Cardiac muscle cell (in vitro differentiated cells and primary cell): Measurements from ENCODE around the gene ZDHHC5. TPM values are rescaled to one million over a fixed set of nuclear protein-coding genes. Genes with fewer than 3 reads are reported as not detected.

ENCODE experiments used
- DNase-seq, 2 donors: peaks; one replicate each; pipeline versions ENCODE4 v3.0.0 to v3.0.0-alpha.2; 2010 to 2017; ENCODE audit warnings: low read depth in 1 of 2, low spot score in 1 of 2
- H3K27ac ChIP-seq: fragments of 200-600 bp; sonication (generic); 2 replicates; pipeline ENCODE4 v1.5.1; 2016
- H3K27me3 ChIP-seq: fragments of 200-600 bp; sonication (generic); 2 replicates; pipeline ENCODE4 v1.6.0; 2016; ENCODE audit warnings: control low read depth
- H3K36me3 ChIP-seq: fragments of 200-600 bp; sonication (generic); 2 replicates; pipeline ENCODE4 v1.5.1; 2016; ENCODE audit warnings: control low read depth
- H3K4me1 ChIP-seq: fragments of 200-600 bp; sonication (generic); 2 replicates; pipeline ENCODE4 v1.8.1; 2017; ENCODE audit warnings: low read depth, mild to moderate bottlenecking, mixed run types
- H3K4me3 ChIP-seq: fragments of 200-600 bp; sonication (generic); 2 replicates; pipeline ENCODE4 v1.5.1; 2016; ENCODE audit warnings: mild to moderate bottlenecking
- H3K9me3 ChIP-seq: fragments of 200-600 bp; sonication (generic); 2 replicates; pipeline ENCODE4 v1.5.1; 2017; ENCODE audit warnings: low read depth, mild to moderate bottlenecking, control low read depth
- CTCF ChIP-seq: IDR thresholded peaks from 2 replicates; pipeline ENCODE4 v1.5.1; 2012; ENCODE audit warnings: low read depth, mild to moderate bottlenecking, low read length
- polyA plus RNA-seq: library from polyadenylated mRNA; unstranded; fragments of >200 nt; fragmentation: Nextera tagmentation; extraction: Ambion mirVana; gene quantifications from 2 replicates; pipeline ENCODE4 v1.2.1, GENCODE V29; 2016
- total RNA-seq: library from RNA; depleted of rRNA; stranded (reverse); fragments of >200 nt; gene quantifications from 2 replicates; pipeline ENCODE4 v1.2.3, GENCODE V29; 2016

ZDHHC5 gene
- total and polyA plus RNA-seq, 2 experiments from 2014 or later, result 24.9 to 30.9 TPM

GRCh38 chr11:57624864-57625263 lies 43.0 kb upstream of the ZDHHC5 start:
- no peak for TF ChIP-seq CTCF
- DNase-seq, result no peak
- H3K9me3 ChIP-seq, result no peaks in the 10 kb centered on the region
- no peaks in the 10 kb centered on the region for H3K27me3 ChIP-seq
- peaks cover 9% of the 10 kb centered on the region for H3K4me1 ChIP-seq
- no peak overlapping the region for H3K4me3 ChIP-seq
- no peak overlapping the region for H3K27ac ChIP-seq
- H3K36me3 ChIP-seq, result no peaks in the 10 kb centered on the region

DNA sequence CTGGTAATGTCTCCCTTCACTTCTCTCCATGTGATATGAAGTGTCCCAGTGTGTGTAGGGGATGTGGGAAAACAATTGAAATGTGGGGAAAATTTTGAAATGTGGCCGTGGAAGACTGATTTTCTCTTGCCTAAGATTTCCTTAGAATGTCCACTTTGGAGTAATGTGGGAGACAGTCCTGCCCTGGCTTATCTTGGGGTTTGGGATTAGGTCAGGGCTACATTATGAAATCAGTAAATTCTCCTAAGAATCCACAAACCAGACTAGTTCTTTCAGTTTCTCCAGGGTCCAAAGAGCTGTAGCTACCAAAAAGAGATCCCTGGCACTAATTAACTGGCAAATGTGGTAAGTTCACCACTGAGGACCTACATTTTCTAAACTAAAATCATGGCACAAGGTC lies 41.0 kb upstream of the ZDHHC5 start:
- Histone ChIP-seq H3K9me3 (no peaks in the 10 kb centered on the region), H3K4me1 (peaks cover 9% of the 10 kb centered on the region), H3K36me3 (no peaks in the 10 kb centered on the region), H3K27me3 (no peaks in the 10 kb centered on the region), H3K27ac (no peak overlapping the region), H3K4me3 (no peak overlapping the region)
- DNase-seq, result peak in 1 of 2 donors; percentile 62
- TF ChIP-seq CTCF, result no peak

- TF ChIP-seq CTCF, result no peak
- H3K9me3 ChIP-seq, result no peaks in the 10 kb centered on the region
Measured at GRCh38 chr11:57630171-57630570, 37.7 kb upstream of the ZDHHC5 start.

GRCh38 chr11:57632116-57632515 lies 35.8 kb upstream of the ZDHHC5 start:
- TF ChIP-seq CTCF, result no peak
- no peak for DNase-seq

More at GRCh38 chr11:57630171-57630570, 37.7 kb upstream of the ZDHHC5 start:
- DNase-seq, result peak in 1 of 2 donors; percentile 12
- Histone ChIP-seq H3K36me3 (no peaks in the 10 kb centered on the region), H3K27me3 (no peaks in the 10 kb centered on the region), H3K4me1 (no peaks in the 10 kb centered on the region), H3K27ac (no peak overlapping the region), H3K4me3 (no peak overlapping the region)

DNA sequence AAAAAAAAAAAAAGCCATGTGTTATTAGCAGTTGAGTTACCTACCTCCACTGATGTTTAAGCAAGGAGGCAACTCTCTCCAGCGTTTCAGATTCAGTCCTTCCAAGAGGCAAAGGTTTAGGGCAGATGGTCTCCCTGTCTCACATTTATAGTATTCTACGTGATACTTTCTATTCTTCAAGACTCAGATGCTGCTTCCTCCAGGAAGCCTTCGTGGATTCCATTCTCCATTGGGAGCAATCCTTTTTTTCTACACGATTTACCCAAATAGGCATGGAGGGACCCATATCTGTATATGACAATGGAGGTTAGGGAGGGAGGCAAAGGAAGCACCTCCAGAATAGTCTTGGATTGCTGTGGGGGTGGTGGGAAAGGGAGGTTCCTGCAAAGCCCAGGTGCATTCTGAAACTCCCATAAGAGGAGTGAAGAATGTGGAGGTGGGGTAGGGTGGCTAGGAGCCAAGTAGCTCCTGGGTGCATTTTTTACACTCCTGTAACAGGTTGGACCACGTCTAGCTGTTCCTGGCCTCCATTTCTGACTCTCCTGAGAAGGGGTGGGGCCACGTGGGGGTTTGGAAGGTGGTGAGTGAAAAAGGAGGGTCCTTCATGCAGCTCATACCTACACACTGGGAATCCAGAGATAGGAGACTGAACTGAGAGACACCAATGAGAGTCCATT lies 34.4 kb upstream of the ZDHHC5 start:
- no peak for DNase-seq
- H3K4me3 ChIP-seq, result no peak overlapping the region
- peaks cover 5% of the 10 kb centered on the region for H3K4me1 ChIP-seq
- TF ChIP-seq CTCF, result no peak
- H3K9me3 ChIP-seq, result no peaks in the 10 kb centered on the region
- H3K27ac ChIP-seq, result no peak overlapping the region
- H3K36me3 ChIP-seq, result no peaks in the 10 kb centered on the region
- no peaks in the 10 kb centered on the region for H3K27me3 ChIP-seq

More at GRCh38 chr11:57632116-57632515, 35.8 kb upstream of the ZDHHC5 start:
- Histone ChIP-seq H3K4me3 (no peak overlapping the region), H3K27ac (no peak overlapping the region), H3K36me3 (no peaks in the 10 kb centered on the region), H3K4me1 (peaks cover under 1% of the 10 kb centered on the region), H3K27me3 (no peaks in the 10 kb centered on the region), H3K9me3 (no peaks in the 10 kb centered on the region)
